ENCODE measurements around the gene MEIS1.

Gene MEIS1

DNA sequence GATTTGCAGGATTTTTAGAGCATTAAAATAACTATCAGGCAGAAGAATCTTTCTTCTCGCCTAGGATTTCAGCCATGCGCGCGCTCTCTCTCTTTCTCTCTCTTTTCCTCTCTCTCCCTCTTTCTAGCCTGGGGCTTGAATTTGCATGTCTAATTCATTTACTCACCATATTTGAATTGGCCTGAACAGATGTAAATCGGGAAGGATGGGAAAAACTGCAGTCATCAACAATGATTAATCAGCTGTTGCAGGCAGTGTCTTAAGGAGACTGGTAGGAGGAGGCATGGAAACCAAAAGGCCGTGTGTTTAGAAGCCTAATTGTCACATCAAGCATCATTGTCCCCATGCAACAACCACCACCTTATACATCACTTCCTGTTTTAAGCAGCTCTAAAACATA lies 137.0 kb downstream of the MEIS1 start:
- no peak for DNase-seq

DNA sequence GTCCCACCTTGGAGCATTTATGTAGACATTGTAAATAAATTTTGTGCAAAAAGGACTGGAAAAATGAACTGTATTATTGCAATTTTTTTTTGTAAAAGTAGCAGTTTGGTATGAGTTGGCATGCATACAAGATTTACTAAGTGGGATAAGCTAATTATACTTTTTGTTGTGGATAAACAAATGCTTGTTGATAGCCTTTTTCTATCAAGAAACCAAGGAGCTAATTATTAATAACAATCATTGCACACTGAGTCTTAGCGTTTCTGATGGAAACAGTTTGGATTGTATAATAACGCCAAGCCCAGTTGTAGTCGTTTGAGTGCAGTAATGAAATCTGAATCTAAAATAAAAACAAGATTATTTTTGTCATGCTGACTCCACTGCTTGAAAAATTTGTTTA lies 137.5 kb downstream of the MEIS1 start:
- no peak for DNase-seq

DNA sequence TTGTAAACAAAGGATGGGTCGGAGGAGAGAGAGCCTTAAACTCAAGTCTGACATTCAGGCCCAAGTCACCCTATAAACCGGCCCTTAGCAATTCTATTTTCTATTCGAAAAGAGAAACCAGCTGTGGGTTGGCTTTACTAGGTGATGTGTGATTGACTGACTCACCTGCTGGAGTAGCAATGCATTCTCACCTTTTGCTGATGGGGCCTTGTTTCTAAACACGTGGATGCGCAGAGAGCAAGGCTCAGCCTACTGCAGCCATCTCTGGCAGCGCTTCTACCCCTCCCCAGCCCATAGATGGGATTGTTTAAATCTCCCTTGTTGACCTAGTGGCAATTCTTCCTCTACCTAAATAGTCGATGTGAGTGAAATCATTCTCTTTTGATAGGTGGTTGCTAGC lies 138.5 kb downstream of the MEIS1 start:
- no peak for DNase-seq

DNA sequence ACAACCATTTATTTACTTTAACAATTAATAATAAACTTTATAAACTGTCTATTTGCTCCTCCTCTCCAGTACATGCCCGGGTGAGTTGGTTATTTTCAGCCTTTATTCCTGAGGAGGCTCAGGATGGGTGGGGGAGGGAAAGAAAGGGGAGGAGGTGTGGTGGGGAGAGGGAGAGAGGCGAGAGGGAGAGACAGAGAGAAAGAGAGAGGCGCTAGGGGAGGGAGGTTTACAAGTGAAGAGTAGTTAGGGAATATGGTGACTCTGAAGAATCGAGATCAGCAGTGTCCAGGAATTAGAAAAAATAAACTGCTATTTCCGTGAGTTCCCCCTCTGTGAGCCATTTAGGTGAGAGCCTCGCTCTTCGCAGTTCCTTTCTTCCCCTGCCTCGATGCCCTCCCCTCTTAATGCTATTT lies 138.9 kb downstream of the MEIS1 start:
- DNase-seq = no peak

DNA sequence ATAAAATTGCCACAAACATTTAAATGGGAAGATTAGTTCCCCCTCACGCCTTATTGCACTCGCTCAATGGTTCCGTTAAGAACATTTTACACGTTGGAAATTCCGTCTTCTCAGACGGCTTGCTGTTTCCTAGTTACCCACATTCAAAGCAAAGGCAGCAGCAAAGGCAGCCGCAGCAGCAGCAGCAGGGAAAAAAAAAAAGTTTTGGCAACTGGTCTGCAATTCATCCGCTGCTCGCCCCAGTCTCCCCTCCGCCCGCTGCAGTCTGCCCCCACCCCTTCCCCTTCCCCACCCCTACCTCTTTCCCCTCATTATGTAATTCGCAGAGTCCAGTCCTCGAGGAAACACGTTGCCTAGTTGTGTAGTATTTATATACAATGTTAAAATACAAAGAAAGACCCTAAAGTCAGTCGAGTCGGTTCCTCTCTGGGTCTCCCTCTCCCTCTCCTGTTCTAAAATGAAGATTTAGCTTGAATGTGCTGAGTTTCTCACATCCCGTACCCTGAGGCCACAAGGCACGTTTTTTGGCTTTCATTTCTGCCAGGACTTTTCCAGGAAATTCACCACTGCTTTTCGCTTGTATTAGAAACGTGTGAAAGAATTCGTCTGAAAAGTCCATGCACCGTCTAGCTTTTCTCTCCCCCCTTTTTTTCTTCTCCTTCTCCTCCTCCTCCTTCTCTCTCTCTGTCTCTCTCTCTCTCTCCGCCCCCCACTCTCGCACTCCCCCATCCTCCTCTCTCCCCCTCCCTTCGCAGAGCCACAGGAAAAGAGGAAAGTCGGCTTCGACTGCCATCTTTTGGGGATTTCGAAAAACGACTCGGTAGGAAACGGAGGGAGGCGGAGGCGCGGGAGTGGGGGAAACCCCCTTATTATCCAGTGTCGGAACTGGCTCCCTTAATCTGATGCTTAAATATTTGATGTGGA lies 140.0 kb downstream of the MEIS1 start:
- DNase-seq = no peak

DNA sequence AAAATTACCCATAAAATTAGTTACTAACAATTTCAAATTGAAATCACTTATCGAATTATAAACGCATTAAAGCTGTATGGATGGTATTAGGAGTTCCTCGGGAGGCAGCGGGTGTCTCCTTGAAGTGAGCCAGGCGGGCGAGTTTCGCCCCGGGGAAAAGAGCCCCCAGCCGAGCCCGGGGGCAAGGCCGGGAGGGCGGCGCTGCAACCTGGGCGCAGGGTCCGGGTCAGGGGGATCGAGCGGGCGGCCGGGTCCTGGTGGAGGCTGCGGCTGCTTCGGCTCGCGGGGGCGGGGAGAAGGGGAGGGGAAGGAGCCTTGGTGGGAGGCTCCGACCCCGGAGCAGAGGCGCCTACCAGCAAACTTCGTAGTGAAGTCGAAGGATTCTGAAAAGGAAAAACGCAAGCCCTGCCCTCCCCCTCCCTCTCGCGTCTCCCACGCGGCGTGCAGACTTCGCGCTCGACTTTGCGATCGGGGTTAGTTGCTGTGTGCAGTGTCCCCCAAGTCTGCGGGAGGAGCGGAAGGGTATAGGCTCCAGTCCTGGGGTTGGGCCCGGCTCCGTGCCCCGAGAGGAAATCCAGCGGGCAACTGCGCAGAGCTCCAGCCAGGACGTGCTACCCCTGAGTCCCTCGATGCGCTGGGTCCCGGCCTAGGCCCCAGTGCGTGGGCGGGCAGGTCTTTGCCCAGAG lies 140.8 kb downstream of the MEIS1 start:
- no peak for DNase-seq

DNA sequence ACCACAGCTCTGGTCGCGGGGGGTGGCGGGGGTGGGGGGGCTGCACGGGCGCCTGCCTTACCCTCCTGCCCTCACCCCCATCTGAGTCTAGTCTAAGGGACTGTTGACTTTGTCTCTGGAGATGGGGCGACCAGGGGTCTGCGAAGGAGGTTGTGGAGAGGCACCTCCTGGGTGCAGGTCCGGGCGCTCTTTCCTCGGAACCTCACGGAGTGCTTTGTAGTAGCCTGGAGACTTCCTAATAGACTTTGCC lies 141.3 kb downstream of the MEIS1 start:
- DNase-seq = no peak

DNA sequence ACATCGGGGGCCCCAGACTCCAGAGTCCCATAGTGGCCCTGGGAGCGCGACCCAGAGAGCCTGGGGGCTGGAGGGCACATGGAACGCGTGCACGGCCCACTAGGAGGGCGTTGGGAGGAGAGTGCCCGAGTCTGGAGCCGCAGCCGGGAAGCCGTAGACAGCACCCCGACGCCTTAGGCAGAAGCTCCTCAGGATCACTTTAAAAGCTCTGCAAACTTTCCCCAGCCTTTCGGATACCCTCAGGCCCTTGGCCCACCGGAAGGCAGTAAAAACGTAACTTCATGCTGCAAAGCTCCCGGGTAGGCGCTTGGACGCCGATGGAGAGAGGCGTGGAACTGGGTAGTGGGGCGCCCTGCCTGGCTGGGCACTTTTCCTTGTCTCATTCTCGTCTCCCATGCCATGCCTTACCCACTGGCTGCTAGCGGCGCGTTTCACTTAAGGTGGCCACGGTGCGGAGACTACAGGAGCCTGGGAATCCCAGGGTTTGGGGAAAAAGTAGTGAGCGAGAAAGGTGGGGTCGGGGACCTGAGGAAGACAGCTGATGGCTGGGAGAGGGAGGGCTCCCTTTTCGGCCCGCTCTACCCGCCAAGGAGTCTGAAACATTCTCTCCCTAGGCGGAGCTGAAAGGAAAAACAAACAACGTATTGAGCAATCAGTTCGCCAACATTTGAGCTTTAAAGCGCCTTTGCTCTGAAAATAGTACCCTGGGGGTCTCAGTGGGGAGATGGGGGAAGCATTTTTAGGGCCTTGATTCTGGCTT lies 141.8 kb downstream of the MEIS1 start:
- DNase-seq = no peak

DNA sequence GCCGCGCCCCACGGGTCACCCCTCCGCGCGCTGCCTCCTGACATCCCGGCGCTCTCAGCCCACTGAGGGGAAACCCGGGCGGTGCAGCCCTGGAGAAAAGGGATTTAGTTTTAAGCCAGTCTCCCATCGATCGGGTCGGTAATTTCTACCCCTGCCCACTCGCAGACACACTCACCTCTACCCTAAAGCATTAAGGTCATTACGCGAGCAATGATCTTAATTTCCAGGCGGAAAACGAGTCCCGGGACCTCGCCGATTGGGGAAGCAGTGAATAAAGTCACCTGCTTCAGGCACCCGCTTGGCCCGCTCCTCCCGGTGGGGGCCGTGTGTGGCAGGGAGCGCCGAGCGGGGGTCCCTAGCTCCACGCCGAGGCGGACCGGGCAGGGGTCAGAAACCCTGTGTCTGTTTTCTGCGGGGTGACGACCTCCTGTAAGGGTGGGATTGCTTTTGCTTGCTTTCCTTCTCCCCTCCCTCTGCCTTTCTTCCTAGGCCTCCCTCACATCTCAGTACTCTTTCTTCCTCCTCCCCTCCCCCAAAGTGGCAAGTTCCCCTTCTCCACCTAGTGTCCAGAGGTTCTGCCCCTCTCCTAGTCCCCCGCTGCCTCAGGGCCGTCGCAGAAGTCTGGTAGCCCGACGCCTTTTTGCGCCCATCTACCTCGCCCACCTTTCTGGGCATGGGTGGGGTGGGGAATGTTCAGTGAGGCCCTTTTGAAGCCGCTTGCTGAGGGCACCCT lies 142.6 kb downstream of the MEIS1 start:
- no peak for DNase-seq

DNA sequence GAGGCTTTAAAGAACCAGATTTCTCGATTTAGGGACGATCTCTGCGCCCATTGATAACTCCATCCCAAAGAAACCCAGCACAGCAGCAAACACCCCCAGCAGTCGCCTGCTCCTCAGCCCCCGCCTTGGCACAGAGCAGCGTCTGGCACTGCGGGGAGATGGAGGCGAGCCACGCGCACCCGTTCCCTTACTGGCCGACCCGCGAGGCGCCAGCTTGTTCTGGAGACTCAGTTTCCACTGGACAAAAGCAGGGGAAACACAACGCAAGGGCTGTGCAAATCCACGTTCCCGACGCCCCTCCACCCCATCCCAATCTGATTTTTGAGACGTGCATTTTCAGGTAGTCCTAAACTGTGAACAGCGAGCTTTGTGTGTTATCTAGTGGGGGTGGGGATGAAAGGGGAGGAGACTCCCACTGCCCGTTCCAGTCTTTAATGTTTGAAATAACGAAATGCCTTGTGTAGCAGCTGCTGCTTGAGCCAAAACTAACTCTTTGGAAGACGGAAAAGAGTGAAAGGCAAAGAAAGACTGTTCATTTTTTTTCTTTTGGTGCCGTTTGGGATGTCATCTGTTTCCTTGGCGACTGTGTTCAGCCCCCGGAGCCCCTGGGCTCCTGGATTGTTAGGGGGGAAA lies 143.2 kb downstream of the MEIS1 start:
- DNase-seq = no peak

DNA sequence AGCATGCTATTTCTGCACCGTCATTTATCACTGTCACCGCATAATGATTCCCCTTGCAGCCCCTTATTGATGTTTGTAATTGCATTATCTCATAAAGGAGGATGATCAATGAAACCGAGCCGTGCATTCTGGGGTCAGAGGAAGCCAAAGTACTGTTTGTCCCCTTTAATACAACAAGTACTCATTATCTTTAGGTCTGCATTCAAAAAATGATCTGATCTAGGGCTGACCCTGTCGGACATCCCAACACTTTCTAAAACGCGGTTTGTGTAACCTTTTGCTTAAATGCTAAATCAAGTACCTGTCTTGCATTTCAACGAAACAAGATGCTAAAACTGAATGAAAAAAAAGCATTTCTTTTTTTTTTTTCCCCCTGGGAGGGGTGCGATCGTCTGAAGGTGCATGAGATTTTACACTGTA lies 143.8 kb downstream of the MEIS1 start:
- no peak for DNase-seq

DNA sequence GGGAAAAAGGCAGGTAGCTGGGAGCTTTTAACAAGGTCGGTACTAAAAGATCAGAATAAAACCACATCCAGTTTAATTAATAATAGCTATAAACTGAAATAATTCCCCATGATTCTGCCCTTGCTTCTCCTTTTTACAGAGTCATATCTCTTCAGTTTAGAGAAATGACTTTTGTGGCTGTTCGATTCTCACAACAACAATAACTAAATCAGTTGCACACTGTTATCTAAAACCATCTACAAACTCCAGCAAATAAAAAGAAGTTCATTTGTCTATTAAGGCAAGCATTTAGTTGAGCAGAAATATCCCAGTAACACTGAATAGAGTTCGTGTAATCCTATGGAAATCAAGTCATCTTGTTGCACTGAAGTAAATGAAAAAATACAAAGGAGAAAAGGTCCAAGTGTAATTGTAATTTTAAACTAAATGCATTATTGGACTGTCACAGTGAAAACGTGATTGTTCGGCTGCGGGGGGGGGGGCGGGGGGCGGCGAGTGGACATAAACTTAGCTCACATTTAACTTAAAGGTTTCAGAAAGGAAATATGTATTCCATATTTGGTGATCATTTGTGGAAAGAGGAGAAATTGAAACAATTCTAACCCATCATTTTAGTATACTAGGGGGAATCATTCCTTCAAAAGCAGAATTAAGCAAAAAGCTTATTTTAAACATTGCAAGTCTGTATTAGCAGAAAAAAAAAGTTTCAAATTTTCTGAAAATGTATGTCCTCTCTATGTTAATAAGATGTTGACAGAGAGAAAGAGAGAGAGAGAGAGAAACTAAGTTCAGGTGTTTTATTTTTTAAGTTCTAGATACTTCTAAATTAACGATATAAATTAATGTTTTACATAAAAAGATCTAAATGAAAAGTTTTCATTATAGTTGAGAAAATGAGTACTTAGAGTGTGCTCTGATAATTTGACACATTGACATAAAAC lies 144.5 kb downstream of the MEIS1 start:
- DNase-seq = no peak

DNA sequence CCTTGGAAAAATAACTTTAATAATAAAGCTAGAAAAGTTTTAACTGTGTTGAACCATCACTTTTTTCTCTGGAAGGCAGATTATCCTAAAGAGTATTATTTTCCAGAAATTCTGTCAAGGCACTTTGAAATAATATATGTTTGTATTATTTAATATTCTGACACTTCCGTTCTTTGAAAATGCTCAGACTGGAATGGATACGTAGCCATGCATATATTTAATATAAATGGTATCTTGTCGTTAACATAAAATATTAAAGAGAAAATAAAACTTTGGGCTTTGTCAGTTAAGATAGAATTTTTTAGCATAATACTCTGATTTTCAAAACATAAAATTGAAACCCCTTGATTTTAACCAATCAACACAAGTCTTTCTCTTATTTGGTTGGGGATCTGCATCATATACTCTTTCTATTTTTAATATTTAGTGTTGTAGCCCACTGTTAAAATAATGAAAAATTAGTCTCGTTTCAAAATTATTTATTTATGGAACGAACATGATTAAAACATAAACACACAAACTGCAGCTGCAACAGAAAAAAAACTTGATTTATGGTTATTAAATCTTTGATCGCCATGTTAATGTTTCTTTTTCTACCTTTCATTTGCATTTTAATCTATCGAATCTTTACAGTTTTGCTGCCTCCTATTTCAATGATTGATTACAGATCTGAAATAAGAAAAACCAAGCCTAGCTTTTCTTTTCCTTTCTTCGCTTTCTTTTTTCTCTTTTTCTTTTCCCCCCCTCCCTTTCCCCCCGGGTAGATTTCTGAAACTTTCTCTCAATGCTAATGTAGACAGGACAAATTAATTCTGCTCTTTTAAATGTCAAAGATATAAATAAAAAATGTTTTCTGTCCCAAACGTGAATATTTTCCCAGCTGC lies 145.5 kb downstream of the MEIS1 start:
- DNase-seq = no peak

DNA sequence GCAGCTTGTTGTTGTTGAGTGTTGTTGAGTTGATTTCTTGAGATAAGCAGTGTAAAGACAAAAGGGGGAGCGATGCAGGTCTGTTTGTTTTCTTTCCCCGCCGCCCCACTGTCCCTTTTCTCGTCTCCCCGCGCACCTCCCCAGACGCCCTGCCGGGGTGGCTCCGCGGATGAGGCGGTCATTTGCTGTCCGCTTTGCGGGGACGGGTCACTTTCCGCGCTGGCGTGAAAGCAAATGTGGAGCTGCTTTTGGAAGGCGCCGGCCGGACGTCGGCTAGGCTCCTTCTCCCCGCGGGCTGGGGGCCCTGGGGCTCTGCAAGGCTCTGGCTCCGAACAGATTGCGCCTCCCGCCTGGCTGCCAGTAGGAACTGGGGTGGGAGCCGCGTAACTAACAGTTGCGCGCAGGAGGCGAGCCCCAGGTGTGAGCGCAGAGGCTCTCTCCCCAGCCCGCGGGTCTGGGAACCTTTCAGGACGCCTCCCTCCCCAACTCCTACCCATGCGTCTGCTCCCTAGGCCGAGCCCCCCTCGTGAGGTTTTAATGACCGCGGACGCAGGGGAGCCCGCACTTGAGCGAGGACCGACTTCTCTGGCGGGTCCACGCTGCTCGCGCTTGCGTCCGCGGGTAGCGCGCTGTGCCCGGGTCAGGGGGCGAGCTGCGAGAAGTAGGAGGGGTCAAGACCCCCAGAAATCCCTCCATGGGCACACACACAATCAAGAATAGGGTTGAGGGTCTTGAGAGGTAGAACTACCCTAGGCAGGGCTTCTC lies 146.6 kb downstream of the MEIS1 start:
- DNase-seq = no peak

DNA sequence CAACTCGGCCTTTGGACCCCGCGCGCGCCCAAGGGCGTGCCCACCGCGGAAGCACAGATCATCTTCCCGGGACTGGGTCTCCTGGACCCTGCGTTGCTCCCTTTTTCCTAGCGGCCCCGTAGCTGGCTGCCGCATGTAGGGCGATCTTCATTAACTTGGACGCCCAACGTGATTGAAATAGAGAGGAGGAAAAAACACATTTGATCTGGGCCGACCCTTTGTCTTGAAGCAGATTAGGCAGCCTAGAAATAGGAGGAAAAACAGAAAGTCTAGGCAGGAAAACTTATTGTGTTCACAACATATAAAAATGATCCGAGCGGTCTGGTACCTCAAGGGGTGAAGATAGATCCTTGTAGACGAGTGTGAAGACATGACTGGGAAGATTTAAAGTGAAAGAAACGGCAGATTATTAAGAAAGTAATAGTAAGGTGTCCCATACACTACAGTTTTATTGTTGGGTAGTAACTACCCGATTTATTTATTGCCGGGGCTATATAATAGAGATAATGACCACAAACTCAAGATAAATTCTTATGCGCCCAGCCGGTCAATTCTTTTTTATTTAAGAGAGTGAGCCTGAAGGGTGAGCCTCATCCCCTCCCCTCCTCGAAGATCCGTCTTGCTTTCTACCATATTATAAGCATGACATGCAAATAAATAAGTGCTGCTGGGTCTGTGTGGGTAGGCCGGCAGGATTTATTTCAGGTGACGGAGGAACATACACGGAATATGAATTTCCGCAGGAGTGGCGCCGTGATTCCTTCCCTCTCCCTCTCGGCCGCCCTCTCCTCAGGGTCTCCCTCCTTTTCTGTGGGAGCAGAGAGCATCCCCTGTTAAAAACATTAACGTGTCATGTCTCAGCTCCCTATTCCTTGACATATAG lies 147.4 kb downstream of the MEIS1 start:
- DNase-seq = no peak

DNA sequence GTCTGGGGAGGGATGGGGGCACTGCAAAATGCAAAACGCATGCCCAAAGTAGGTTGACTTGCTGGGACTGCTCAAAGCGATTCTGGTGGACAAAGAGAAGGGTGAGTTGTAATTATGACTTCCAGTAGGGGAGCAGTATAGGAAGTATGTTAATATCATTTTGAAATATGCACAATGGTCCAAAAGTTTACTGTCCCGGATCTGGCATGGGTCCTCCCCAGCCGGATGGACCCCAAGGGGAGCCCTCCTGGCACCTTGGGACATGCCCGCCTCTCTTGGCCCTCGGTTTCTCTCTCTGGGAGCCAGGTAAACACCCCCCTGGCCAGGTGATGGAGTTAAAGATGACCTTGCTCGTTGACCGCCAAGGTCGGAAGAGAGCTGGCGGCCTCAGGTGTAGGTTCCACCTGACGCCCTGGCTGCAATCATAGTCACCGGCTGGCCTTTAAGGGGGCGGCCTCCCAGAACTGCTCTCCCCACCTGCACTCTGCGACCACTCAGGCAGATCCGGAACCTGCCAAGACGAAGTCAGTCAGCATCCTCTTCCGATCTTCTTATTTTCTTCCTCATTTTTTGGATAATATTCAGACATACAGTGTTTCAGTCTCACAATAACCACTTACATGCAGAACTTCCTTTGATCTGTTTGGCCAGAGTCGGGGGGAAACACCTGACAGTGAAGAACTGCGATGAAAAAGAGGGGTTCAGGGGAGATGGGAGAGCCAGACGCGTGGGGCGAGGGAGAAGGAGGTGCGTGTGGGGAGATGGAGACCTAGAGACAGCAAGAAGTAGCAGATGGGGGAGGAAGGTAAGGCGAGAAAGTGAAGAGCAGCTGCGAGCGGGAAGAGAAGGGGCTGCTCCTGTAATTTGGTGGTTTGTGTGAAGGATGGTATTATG lies 148.3 kb downstream of the MEIS1 start:
- DNase-seq = no peak

DNA sequence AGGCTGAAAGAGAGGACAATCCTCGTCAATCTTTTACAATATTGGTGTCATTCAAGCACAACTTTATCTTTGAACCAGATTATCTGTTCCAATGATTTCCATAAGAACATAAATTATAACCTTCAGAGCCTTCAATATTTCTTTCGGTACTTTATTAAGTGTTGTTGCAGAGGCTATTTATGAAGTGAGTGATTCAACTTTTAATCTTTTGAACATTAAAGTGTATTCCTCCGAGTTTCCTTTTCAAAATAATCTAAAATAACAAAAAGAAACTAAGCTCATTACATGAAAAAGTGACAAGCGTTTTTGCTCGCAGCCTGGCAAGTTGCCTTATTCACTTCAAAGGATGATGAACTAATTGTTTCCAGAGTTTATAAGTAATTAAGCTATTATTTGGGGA lies 149.0 kb downstream of the MEIS1 start:
- DNase-seq = no peak

DNA sequence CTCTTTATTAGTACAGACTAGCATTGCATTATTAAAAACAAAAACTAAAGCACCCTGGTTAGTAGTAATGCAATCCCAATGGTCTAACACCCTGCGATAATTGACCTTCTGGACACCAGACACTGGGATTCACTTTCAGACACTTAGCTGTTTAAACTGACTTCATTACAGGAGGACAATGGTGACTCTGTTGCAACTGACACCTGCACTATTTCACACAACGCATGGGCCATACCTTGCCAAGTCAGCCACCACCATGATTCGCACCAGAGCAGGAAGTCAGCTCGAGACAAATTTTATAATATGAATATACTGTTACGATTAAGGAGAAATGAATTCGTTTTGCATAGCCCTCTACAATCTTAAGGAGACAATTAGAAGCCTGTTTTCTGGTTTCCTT lies 150.7 kb downstream of the MEIS1 start:
- no peak for DNase-seq
